ENCODE measurements around the gene BUD31.

BUD31 gene

GRCh38 chr7:99448855-99449254 lies 40.1 kb downstream of the BUD31 start:
- Histone ChIP-seq H3K4me3 (no peak overlapping the region), H3K36me3 (ENCODE audit: insufficient read depth, low read length) (peaks cover 74% of the 10 kb centered on the region), H3K9ac (ENCODE audit: insufficient read length) (no peak overlapping the region), H3K27ac (no peak overlapping the region), H3K9me3 (ENCODE audit: low read depth, low read length) (no peaks in the 10 kb centered on the region)
- TF ChIP-seq EZH2 (IDR thresholded peaks at IDR 0.05) (no peak), FOXP2 (optimal IDR thresholded peaks at IDR 0.05; ENCODE audit: control extremely low read depth, extremely low read length, insufficient read depth) (no peak), POLR2AphosphoS5 (IDR thresholded peaks at IDR 0.05; ENCODE audit: borderline replicate concordance, low read depth, low read length) (no peak)
- no peak for DNase-seq (ENCODE audit: low read depth, low spot score)

- DNase-seq (ENCODE audit: low read depth, low spot score): no peak
- Histone ChIP-seq H3K27ac (no peak overlapping the region), H3K4me3 (no peak overlapping the region), H3K9ac (ENCODE audit: insufficient read length) (no peak overlapping the region), H3K36me3 (ENCODE audit: insufficient read depth, low read length) (peaks cover 76% of the 10 kb centered on the region), H3K9me3 (ENCODE audit: low read depth, low read length) (no peaks in the 10 kb centered on the region)
- TF ChIP-seq POLR2AphosphoS5 (IDR thresholded peaks at IDR 0.05; ENCODE audit: borderline replicate concordance, low read depth, low read length) (no peak), EZH2 (IDR thresholded peaks at IDR 0.05) (no peak), FOXP2 (optimal IDR thresholded peaks at IDR 0.05; ENCODE audit: control extremely low read depth, extremely low read length, insufficient read depth) (no peak)
Measured at GRCh38 chr7:99449326-99449725, 40.6 kb downstream of the BUD31 start.

GRCh38 chr7:99451936-99452335 lies 43.2 kb downstream of the BUD31 start:
- Histone ChIP-seq H3K9me3 (ENCODE audit: low read depth, low read length) (no peaks in the 10 kb centered on the region), H3K36me3 (ENCODE audit: insufficient read depth, low read length) (peaks cover 75% of the 10 kb centered on the region; the same call in 1 of the 2 replicates), H3K27ac (no peak overlapping the region), H3K4me3 (no peak overlapping the region), H3K9ac (ENCODE audit: insufficient read length) (no peak overlapping the region)
- no peak for DNase-seq (ENCODE audit: low read depth, low spot score)
- no peak for TF ChIP-seq EZH2 (IDR thresholded peaks at IDR 0.05)
- no peak for TF ChIP-seq FOXP2 (optimal IDR thresholded peaks at IDR 0.05; ENCODE audit: control extremely low read depth, extremely low read length, insufficient read depth)
- TF ChIP-seq POLR2AphosphoS5 (IDR thresholded peaks at IDR 0.05; ENCODE audit: borderline replicate concordance, low read depth, low read length): no peak

- Histone ChIP-seq H3K36me3 (ENCODE audit: insufficient read depth, low read length) (peaks cover 78% of the 10 kb centered on the region; the same call in 1 of the 2 replicates), H3K9me3 (ENCODE audit: low read depth, low read length) (no peaks in the 10 kb centered on the region)
- no peak for DNase-seq (ENCODE audit: low read depth, low spot score)
Measured at GRCh38 chr7:99452541-99452940, 43.8 kb downstream of the BUD31 start.

GRCh38 chr7:99453105-99453504 lies 44.3 kb downstream of the BUD31 start:
- H3K9me3 ChIP-seq (ENCODE audit: low read depth, low read length): no peaks in the 10 kb centered on the region
- DNase-seq (ENCODE audit: low read depth, low spot score): no peak
- peaks cover 78% of the 10 kb centered on the region for H3K36me3 ChIP-seq (ENCODE audit: insufficient read depth, low read length)
- no peak for TF ChIP-seq POLR2AphosphoS5 (IDR thresholded peaks at IDR 0.05; ENCODE audit: borderline replicate concordance, low read depth, low read length)
- TF ChIP-seq EZH2 (IDR thresholded peaks at IDR 0.05): no peak
- TF ChIP-seq FOXP2 (optimal IDR thresholded peaks at IDR 0.05; ENCODE audit: control extremely low read depth, extremely low read length, insufficient read depth): no peak
- H3K9ac ChIP-seq (ENCODE audit: insufficient read length): no peak overlapping the region
- H3K4me3 ChIP-seq: no peak overlapping the region
- no peak overlapping the region for H3K27ac ChIP-seq

More at GRCh38 chr7:99452541-99452940, 43.8 kb downstream of the BUD31 start:
- no peak overlapping the region for H3K27ac ChIP-seq
- no peak for TF ChIP-seq EZH2 (IDR thresholded peaks at IDR 0.05)
- TF ChIP-seq FOXP2 (optimal IDR thresholded peaks at IDR 0.05; ENCODE audit: control extremely low read depth, extremely low read length, insufficient read depth): no peak
- no peak for TF ChIP-seq POLR2AphosphoS5 (IDR thresholded peaks at IDR 0.05; ENCODE audit: borderline replicate concordance, low read depth, low read length)
- H3K9ac ChIP-seq (ENCODE audit: insufficient read length): no peak overlapping the region
- H3K4me3 ChIP-seq: no peak overlapping the region

GRCh38 chr7:99455874-99456273 lies 47.1 kb downstream of the BUD31 start:
- no peak for TF ChIP-seq POLR2AphosphoS5 (IDR thresholded peaks at IDR 0.05; ENCODE audit: borderline replicate concordance, low read depth, low read length)
- TF ChIP-seq FOXP2 (optimal IDR thresholded peaks at IDR 0.05; ENCODE audit: control extremely low read depth, extremely low read length, insufficient read depth): no peak
- TF ChIP-seq EZH2 (IDR thresholded peaks at IDR 0.05): no peak
- Histone ChIP-seq H3K9ac (ENCODE audit: insufficient read length) (no peak overlapping the region), H3K9me3 (ENCODE audit: low read depth, low read length) (no peaks in the 10 kb centered on the region), H3K27ac (no peak overlapping the region), H3K4me3 (no peak overlapping the region), H3K36me3 (ENCODE audit: insufficient read depth, low read length) (peaks cover 76% of the 10 kb centered on the region)
- DNase-seq (ENCODE audit: low read depth, low spot score): no peak

GRCh38 chr7:99456288-99456687 lies 47.5 kb downstream of the BUD31 start:
- H3K36me3 ChIP-seq (ENCODE audit: insufficient read depth, low read length): peaks cover 76% of the 10 kb centered on the region
- no peak overlapping the region for H3K9ac ChIP-seq (ENCODE audit: insufficient read length)
- TF ChIP-seq FOXP2 (optimal IDR thresholded peaks at IDR 0.05; ENCODE audit: control extremely low read depth, extremely low read length, insufficient read depth) (no peak), EZH2 (IDR thresholded peaks at IDR 0.05) (no peak), POLR2AphosphoS5 (IDR thresholded peaks at IDR 0.05; ENCODE audit: borderline replicate concordance, low read depth, low read length) (no peak)
- no peak for DNase-seq (ENCODE audit: low read depth, low spot score)
- H3K4me3 ChIP-seq: no peak overlapping the region
- H3K27ac ChIP-seq: no peak overlapping the region
- H3K9me3 ChIP-seq (ENCODE audit: low read depth, low read length): no peaks in the 10 kb centered on the region

GRCh38 chr7:99457050-99457649 lies 48.4 kb downstream of the BUD31 start:
- Histone ChIP-seq H3K9ac (ENCODE audit: insufficient read length) (no peak overlapping the region), H3K36me3 (ENCODE audit: insufficient read depth, low read length) (peaks cover 75% of the 10 kb centered on the region), H3K9me3 (ENCODE audit: low read depth, low read length) (no peaks in the 10 kb centered on the region), H3K27ac (no peak overlapping the region), H3K4me3 (no peak overlapping the region)
- TF ChIP-seq FOXP2 (optimal IDR thresholded peaks at IDR 0.05; ENCODE audit: control extremely low read depth, extremely low read length, insufficient read depth) (no peak), EZH2 (IDR thresholded peaks at IDR 0.05) (no peak), POLR2AphosphoS5 (IDR thresholded peaks at IDR 0.05; ENCODE audit: borderline replicate concordance, low read depth, low read length) (no peak)
- DNase-seq (ENCODE audit: low read depth, low spot score): no peak

All from SK-N-MC (cell line).